HL-60/S4 (cell line): ENCODE data around the gene MOB4.
"Not testable (repeated sequence)": the region's sequence is repeated elsewhere in the genome, so short reads cannot be mapped to it uniquely, and the experiment has no call there.

Experiments
- in situ Hi-C: fragments of 300-500 bp; cut with MboI; formaldehyde crosslinking; loops from 2 replicates; pipeline ENCODE4 v1.14.3; 2022; ENCODE audit warnings: low sequenced_read_pairs

The MOB4 gene

GRCh38 chr2:197515739-197516392 lies at the start of gene MOB4:
TSS of gene MOB4 (plus strand) at chr2:197516066. CDS start at chr2:197516087, 21 bp downstream.
- in situ Hi-C loops, result no loop called here

DNA sequence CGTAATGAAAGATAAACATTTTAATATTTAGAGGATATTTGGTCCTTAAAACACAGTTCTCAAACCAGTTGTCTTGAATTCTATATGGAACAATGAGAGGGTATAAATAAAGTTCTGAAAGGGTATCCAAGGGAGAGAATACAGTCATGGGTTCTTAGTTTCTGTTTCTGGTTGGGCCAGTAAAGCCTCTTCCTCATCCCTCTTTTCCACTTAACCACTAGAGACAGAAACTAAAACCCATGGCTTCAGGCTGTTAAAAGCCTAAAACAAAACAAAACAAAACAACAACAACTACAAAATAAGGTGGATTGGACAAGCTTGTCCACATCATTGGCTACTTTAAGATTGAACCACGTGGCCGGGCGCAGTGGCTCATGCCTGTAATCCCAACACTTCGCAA lies 43.7 kb upstream of the MOB4 start:
- in situ Hi-C loops, result no loop called here

GRCh38 chr2:197477797-197478196 lies 38.1 kb upstream of the MOB4 start:
- in situ Hi-C loops, result no loop called here

- in situ Hi-C loops, result no loop called here
Measured at GRCh38 chr2:197480165-197481036, 35.5 kb upstream of the MOB4 start.

- in situ Hi-C loops, result not testable (repeated sequence)
Measured at GRCh38 chr2:197484248-197484647, 31.6 kb upstream of the MOB4 start.

DNA sequence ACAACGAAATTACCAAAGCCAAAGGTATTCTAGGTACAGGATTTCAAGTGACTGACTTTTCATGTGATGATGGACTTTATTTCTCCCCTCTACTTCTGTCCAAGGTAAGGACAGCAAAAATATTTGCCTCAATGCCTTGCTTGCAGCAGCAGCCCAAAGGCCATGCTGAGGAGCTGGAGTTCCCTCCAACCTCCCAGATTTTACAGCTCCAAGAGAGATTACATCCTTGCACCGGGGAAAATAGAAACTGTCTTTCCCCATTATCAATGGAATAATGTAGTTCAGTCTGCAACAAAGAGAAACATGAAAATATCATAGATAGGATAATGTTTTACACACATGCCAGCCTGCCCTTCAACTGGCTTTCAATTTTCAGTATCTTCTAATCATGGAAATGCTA lies 29.7 kb upstream of the MOB4 start:
- in situ Hi-C loops, result no loop called here

DNA sequence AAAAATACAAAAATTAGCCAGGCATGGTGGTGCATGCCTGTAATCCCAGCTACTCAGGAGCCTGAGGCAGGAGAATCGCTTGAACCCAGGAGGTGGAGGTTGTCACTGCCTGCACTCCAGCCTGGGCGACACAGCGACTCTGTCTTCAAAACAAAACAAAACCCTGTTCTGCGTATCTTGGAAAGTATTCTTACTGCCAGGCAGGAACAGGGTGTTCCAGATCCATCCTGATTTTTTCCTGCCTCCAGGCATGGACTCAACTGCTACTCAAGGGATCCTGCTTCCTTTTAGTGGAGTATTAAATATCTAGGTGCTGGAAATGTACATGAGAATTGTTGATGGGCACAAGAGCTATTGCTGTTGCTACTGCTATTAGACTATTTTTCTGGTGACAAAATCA lies 28.5 kb upstream of the MOB4 start:
- in situ Hi-C loops, result no loop called here

DNA sequence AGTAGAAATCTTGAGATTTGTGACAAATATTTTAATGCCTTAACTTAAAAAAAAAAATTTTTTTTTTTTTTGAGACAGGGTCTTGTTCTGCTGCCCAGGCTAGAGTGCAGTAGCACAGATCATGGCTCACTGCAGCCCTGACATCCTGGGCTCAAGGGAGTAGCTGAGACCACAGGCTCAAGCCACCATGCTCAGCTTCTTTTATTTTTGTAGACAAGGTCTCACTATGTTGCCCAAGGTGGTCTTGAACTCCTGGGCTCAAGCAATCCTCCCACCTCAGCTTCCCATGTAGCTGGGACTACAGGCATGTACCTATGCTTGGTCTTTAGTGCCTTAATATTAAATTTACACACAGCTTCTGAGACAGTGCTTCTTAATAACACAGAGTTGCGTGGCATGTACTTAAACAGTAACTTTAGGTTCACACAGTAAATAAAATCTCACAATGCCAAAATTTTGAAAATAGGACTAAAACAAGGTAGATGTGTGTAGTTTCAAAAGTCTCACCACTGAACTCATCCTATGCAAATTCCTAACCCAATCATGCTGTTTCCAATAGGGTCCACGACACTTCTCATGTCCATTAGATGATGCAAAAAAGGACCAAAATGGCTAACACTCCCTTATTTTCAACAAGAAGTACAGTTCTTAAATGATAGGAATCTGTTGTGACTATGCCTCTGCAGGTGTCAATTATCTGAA lies 20.3 kb upstream of the MOB4 start:
- in situ Hi-C loops, result no loop called here

DNA sequence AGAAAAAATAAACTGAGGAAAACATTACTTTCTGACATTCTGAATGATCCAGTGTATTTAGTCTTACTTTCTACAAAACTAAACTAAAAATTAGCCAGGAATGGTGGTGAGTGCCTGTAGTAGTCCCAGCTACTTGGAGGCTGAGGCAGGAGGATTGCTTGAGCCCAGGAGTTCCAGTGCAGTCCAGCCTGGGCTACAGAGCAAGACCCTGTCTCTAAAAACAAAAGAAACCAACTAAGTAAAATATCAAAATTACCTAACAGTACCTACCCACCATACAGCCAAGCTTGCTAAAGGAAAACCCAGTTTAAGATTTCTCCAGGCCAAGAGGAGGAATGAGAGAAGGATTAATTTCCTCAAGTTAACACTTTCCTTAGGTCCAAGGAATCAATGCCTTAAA lies 19.2 kb upstream of the MOB4 start:
- in situ Hi-C loops, result no loop called here

DNA sequence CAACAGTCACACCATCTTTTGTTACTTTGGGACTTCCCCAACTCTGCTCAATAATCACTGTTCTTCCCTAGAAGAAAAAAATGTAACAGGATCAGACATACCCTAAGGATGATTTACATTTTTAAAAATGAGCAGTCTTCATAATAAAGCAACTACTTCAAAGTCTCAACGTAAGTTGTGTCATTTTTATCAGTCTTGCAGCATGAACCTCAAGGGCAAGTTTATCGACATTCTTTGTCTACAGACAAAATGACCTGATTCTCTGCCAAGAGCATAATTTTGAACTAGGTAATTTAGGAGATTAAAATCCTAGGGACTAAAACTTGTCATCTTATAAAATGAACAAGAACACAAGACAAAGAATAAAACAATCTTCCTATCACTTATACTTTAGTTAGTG lies 18.5 kb upstream of the MOB4 start:
- in situ Hi-C loops, result no loop called here

GRCh38 chr2:197498235-197498936 lies 17.5 kb upstream of the MOB4 start:
- in situ Hi-C loops, result no loop called here

GRCh38 chr2:197498937-197499593 lies 16.8 kb upstream of the MOB4 start:
- in situ Hi-C loops, result no loop called here

GRCh38 chr2:197499594-197500502 lies 16.0 kb upstream of the MOB4 start, which contains the start of the genes HSPD1 and HSPE1:
TSS of gene HSPD1 (minus strand) at chr2:197499840. CDS start at chr2:197498848, 992 bp downstream.
TSS of gene HSPE1 (plus strand) at chr2:197500379. CDS start at chr2:197500437, 58 bp downstream.
- in situ Hi-C loops, result no loop called here

- in situ Hi-C loops, result no loop called here
Measured at GRCh38 chr2:197500503-197501131, 15.2 kb upstream of the MOB4 start.

DNA sequence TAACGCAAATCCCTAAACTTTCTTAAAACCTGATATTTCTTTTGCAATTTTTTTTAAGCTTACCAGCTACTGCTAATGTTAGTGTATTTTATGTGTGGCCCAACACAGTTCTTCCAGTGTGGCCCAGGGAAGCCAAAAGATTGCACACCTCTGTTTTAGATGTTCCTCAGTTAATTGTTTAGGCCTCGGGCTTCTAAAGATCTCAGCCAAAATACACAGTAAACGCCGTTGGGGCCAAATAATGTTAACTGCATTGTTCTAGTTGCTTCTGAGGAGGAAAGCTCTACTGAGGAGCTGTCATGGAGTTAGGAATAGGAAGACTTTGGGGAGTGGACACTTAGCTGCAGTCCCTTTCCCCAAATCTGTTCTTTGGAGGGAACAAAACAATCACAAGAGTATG lies 13.7 kb upstream of the MOB4 start:
- in situ Hi-C loops, result no loop called here

- in situ Hi-C loops, result no loop called here
Measured at GRCh38 chr2:197502685-197503084, 13.2 kb upstream of the MOB4 start.

DNA sequence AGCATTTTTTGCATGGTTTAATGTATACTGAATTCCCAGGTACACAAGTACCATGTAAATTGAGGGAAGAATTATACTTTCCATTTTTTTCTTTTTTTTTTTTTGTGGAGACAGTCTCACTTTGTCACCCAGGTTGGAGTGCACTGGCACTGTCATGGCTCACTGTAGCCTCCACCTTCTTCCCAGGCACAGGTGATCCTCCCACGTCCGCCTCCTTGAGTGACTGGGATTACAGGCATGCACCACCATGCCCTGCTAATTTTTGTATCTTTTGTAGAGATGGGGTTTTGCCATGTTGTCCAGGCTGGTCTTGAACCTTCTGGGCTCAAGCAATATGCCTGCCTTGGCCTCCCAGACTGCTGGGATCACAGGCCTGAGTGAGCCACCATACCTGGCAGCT lies 11.9 kb upstream of the MOB4 start:
- in situ Hi-C loops, result no loop called here

DNA sequence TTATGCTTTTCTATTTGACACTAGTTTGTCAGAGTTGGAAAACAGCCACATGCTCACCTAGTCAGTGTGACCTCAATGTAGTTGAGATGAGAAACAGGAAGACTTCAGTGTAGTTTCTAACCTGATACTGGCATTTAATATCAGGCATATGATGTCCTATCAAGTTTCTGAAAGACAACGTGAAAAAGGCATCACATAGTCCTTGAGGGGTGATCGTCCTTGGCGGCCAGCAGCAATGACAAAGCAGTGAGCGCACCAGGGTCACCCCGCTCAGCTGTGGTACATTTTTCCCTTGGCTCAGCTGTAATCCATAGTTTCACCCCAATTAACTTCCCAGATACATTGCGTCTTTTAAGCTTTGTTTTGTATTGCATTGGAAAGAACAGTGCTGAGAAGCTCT lies 11.4 kb upstream of the MOB4 start:
- in situ Hi-C loops, result no loop called here

- in situ Hi-C loops, result no loop called here
Measured at GRCh38 chr2:197506658-197507057, 9.2 kb upstream of the MOB4 start.
